Neutrophil (primary cell): Measurements from ENCODE around the gene TSGA10.

ENCODE experiments used
- H3K27ac ChIP-seq: fragments of 200-600 bp; sonication (generic); 2 replicates; pipeline ENCODE4 v1.5.1; 2016; ENCODE audit warnings: mild to moderate bottlenecking, moderate library complexity
- H3K27me3 ChIP-seq: fragments of 200-600 bp; sonication (generic); 2 replicates; pipeline ENCODE4 v1.6.0; 2016; ENCODE audit warnings: mild to moderate bottlenecking
- H3K36me3 ChIP-seq: fragments of 200-600 bp; sonication (generic); 2 replicates; pipeline ENCODE4 v1.5.1; 2017
- H3K4me1 ChIP-seq, 2 experiments: fragments of 200-600 bp in 1 of 2; sonication (generic) in 1 of 2; 1 replicate in 1 of 2; 2 replicates in 1 of 2; pipeline versions ENCODE4 v1.5.1 to v1.6.1; 2013 to 2016; ENCODE audit warnings: low read depth in 1 of 2, low read length in 1 of 2, mild to moderate bottlenecking in 1 of 2, moderate library complexity in 1 of 2; ENCODE audit not compliant: control insufficient read depth in 1 of 2, insufficient read depth in 1 of 2
- H3K4me3 ChIP-seq, 2 experiments: fragments of 200-600 bp in 1 of 2; sonication (generic) in 1 of 2; 1 replicate in 1 of 2; 2 replicates in 1 of 2; pipeline ENCODE4 v1.5.1; 2013 to 2016; ENCODE audit warnings: low read depth in 1 of 2, low read length in 1 of 2, mild to moderate bottlenecking in 1 of 2, moderate library complexity in 1 of 2
- H3K9me3 ChIP-seq: fragments of 200-600 bp; sonication (generic); 2 replicates; pipeline ENCODE4 v1.5.1; 2016
- TF ChIP-seq, protein P1 (sequence below): fragments of 200-600 bp; sonication (generic); IDR thresholded peaks from 2 replicates; pipeline ENCODE4 v1.5.1; 2016; ENCODE audit warnings: antibody characterized with exemption

The TSGA10 gene

DNA sequence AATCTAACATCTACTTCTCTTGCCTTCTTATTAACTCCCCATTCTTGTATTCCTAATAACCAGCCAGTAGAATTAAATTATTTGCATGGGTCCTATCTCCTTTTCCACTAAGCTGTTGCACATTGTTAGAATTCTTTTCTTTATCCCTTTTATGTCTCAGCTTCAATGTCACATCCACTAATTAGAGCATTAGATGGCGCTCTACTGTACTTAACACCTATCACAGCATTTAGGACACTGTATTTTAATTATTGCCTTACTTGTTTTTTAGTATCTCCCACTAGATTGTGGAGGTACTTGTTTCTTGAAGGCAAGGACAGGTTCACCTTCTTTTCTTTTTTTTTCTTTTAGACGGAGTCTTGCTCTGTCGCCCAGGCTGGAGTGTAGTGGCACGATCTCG, 3.9 kb upstream of the TSGA10 start:
- Histone ChIP-seq H3K36me3 (peaks cover 21% of the 10 kb centered on the region), H3K4me1 (peaks cover 15% of the 10 kb centered on the region in 2 experiments)

DNA sequence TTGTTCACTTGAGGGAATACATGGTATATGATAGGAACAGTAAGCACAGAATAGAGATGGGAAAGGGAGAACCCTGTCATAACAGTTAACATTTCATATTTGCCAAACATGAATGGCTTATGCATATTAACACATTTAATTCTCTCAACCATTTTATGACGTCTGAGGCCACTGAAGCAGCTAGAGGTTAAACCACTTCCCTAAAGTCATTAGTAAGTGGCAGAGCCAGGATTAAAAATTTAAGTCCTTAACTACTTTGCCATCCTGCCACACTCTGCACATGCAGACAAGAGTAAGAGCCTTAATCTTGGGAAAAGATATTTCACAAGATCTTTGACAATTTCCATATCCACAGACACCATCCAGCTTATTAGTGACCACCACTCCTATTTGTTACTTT, 2.1 kb upstream of the TSGA10 start:
- peaks cover 16 to 19% of the 10 kb centered on the region in 2 experiments for H3K4me1 ChIP-seq
- peaks cover 12% of the 10 kb centered on the region for H3K36me3 ChIP-seq
- H3K9me3 ChIP-seq: no peaks in the 10 kb centered on the region
- TF ChIP-seq, protein P1, sequence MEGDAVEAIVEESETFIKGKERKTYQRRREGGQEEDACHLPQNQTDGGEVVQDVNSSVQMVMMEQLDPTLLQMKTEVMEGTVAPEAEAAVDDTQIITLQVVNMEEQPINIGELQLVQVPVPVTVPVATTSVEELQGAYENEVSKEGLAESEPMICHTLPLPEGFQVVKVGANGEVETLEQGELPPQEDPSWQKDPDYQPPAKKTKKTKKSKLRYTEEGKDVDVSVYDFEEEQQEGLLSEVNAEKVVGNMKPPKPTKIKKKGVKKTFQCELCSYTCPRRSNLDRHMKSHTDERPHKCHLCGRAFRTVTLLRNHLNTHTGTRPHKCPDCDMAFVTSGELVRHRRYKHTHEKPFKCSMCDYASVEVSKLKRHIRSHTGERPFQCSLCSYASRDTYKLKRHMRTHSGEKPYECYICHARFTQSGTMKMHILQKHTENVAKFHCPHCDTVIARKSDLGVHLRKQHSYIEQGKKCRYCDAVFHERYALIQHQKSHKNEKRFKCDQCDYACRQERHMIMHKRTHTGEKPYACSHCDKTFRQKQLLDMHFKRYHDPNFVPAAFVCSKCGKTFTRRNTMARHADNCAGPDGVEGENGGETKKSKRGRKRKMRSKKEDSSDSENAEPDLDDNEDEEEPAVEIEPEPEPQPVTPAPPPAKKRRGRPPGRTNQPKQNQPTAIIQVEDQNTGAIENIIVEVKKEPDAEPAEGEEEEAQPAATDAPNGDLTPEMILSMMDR: no peak
- no peak overlapping the region for H3K27ac ChIP-seq
- H3K4me3 ChIP-seq: no peak overlapping the region
- no peaks in the 10 kb centered on the region for H3K27me3 ChIP-seq

More for the DNA sequence above, 3.9 kb upstream of the TSGA10 start:
- Histone ChIP-seq H3K27me3 (no peaks in the 10 kb centered on the region), H3K4me3 (no peak overlapping the region), H3K9me3 (no peaks in the 10 kb centered on the region), H3K27ac (no peak overlapping the region)
- TF ChIP-seq, protein P1: no peak

DNA sequence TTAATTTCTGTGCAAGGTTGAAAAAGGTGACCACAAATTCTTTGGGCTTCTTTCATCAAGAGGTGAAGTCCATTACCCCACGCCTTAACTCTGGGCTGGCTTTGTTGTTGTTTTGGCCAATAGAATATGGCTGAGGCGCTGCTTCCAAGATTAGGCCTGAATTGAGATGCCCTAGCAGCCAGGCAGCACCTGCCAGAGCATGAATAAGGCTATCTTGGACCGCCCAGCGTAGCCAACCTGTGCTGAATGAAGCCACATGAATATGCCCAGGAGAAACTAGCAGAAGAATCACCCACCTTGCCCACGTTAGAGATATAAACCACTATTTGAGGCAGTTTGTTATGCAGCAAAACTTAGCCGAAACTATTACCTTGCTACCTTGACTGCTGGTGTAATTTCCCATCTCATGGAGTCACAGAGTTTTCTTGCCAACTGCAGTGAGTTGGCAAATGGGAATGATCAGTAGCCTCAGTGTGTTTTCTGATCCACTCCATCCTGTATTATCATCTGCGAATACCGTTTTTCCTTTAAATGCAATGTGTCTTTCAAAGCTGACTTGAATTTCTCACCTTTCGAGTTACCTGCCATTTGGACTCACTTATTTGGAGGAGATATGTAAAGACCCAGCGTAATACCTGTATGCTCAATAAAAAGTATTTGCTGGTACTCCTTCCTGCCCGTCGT, 679 bp downstream of the TSGA10 start:
- H3K27ac ChIP-seq: peak overlapping the region; percentile 93

DNA sequence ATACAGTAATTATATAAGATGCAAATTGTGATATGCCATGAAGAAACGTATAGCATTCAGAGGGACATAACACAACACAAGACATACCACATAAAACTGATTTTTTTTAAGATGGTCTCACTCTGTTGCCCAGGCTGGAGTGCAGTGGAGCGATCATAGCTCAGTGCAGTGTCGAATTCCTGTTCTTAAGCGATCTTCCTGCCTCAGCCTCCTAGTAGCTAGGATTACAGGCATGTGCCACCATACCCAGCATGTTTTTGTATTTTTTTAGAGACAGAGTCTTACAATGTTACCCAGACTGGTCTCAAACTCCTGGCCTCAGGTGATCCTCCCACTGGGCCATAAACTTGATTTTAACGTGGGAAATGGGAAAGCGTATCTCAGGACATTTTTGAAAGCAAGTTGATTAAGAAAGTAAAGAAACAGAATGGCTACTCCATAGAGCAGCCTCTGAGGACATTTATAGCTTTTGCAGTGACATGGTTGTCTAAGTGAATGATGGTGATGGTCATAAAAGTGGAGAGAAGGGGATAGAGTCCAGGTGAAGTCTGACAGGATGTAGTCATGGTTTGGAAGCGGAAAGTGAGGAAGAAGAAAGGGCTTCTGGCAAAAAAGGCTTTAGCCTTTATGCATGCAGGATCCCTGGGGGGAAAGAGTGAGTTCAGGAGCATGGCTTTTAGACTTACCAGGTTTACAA, 2.4 kb downstream of the TSGA10 start:
- Histone ChIP-seq H3K9me3 (no peaks in the 10 kb centered on the region), H3K27ac (peak overlapping the region; percentile 93), H3K36me3 (no peaks in the 10 kb centered on the region), H3K4me1 (peaks cover 46 to 54% of the 10 kb centered on the region in 2 experiments), H3K27me3 (no peaks in the 10 kb centered on the region), H3K4me3 (no peak overlapping the region)
- TF ChIP-seq, protein P1: no peak

More for the DNA sequence above, 679 bp downstream of the TSGA10 start:
- Histone ChIP-seq H3K36me3 (no peaks in the 10 kb centered on the region), H3K9me3 (no peaks in the 10 kb centered on the region), H3K4me3 (peak overlapping the region; percentile 88 to 89), H3K27me3 (no peaks in the 10 kb centered on the region), H3K4me1 (peaks cover 38 to 41% of the 10 kb centered on the region in 2 experiments)
- TF ChIP-seq, protein P1: no peak

DNA sequence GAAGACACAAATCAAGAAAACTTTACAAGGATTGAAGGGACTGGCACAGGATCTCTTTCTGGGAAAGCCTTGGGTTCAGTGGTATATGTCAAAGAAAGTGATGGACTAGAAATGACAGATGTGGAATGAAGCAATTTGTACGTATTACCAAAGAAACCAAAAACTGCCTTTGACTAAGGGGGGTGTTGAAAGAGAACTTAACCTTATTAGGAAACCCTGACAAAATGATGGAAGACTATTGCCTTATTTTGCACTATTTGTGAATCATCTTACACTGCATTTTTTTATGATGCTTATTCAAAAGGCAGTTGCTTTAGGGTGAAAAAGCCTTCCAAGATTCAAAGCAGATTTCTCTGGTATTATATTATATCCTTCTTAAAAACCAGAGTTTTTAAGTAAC, 4.0 kb downstream of the TSGA10 start:
- peak overlapping the region; percentile 93 for H3K27ac ChIP-seq
- H3K4me3 ChIP-seq: peak overlapping the region in 1 of 2 experiments; percentile 6
- TF ChIP-seq, protein P1: no peak
- H3K4me1 ChIP-seq: peaks cover 45 to 59% of the 10 kb centered on the region in 2 experiments
- H3K27me3 ChIP-seq: no peaks in the 10 kb centered on the region
- H3K36me3 ChIP-seq: no peaks in the 10 kb centered on the region
- no peaks in the 10 kb centered on the region for H3K9me3 ChIP-seq
